NCI-H748 (cell line): Measurements from ENCODE around the gene SLC7A4.
A peak's percentile ranks its signal among the peaks of the same experiment; 100 is the strongest.
"Not testable (repeated sequence)": the region's sequence is repeated elsewhere in the genome, so short reads cannot be mapped to it uniquely, and the experiment has no call there.

Source experiments
- DNase-seq: peaks from one replicate; lab custom pipeline; 2025; ENCODE audit not compliant: unreplicated experiment; lab: John Stamatoyannopoulos, UW

SLC7A4 gene

GRCh38 chr22:21022955-21023614 lies 9.3 kb downstream of the SLC7A4 start:
- no peak for DNase-seq

GRCh38 chr22:21022507-21022906 lies 9.9 kb downstream of the SLC7A4 start:
- no peak for DNase-seq

GRCh38 chr22:21020802-21021429 lies 11.4 kb downstream of the SLC7A4 start:
- peak; percentile 32 for DNase-seq

DNA sequence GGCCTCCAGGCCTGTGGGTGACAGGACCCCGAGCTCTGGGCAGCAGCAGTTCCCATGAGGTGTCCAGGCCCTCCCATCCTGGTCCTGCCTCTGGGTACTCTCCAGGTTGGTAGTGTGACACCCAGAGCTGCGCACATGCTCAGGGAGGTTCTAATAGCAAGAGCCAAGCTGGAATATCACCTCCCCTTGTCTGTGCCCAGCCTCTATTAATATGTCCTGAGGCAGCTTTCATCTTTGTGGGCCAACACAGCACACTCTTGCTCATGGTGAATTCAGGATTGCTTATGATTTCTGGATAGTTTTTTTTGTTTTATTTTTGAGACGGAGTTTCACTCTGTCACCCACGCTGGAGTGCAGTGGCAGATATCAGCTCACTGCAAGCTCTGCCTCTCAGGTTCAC lies 14.0 kb downstream of the SLC7A4 start:
- no peak for DNase-seq

DNA sequence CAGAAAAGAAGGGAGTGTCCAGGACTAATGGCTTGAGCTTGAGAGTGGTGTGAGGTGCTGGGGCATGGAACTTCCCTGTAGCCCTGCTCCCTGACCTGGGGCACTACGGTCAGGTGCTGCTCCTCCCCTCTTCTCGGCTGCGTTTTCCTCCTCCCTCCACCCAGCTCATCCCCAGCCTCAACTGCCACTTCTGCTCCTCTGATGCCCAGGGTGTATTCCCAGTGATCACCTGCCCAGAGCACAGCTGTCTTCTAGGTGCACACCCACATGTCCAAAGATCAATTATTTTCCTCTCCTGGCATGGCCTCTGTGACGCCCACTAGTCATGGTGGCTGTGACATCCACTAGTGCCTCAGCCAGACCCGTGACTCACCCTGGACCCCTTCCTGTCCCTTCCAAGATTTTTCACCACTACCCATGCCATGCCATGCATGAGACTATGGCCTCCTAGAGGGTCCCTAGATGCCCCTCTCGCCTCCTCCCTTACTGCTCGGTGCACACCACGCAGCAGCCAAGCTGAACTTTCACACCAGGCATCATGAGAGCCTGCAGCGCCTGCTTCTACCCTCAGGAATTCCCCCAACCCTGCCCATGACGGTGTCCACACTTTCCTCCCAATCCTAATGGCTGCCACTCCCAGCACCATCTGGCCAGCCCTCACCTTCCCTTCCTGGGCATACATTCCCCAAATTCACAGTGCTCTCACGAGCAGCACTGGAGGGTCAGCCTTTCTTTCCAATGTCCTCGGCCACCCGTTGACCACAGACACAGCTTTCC lies 15.5 kb downstream of the SLC7A4 start:
- no peak for DNase-seq

DNA sequence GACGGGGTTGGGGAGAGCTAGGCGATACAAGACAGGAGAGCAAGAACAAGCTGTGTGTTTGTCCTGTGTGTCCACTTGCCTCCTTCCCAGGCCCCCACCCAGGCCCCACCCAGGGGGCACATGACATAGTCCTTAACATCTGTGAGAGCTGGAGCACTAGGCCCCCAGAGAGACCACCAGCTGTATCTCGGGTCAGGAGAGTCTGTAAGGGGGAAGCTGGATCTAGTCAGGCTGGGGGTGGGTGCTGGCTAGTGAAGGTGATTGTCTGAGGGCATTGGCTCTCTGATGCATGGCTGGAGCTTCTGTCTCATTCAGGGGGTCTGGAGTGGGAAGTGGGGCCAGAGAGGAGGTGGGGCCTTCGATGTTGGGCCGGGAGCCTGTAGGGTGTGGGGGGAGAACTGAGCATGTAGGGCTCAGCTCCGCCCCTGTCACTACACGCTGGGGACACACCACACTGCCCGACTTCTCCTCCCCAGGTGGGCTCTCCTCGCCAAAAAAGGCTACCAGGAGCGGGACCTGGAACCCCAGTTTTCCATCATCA lies 16.8 kb downstream of the SLC7A4 start:
- DNase-seq = no peak

- DNase-seq = peak; percentile 79
Observed at GRCh38 chr22:21014726-21015465, 17.5 kb downstream of the SLC7A4 start, which contains the start of gene P2RX6. Gene P2RX6, plus strand, starts transcription at chr22:21015165. Its CDS starts 10 bp downstream, at chr22:21015175.

GRCh38 chr22:21014202-21014725 lies 18.1 kb downstream of the SLC7A4 start:
- DNase-seq = peak; percentile 97

DNA sequence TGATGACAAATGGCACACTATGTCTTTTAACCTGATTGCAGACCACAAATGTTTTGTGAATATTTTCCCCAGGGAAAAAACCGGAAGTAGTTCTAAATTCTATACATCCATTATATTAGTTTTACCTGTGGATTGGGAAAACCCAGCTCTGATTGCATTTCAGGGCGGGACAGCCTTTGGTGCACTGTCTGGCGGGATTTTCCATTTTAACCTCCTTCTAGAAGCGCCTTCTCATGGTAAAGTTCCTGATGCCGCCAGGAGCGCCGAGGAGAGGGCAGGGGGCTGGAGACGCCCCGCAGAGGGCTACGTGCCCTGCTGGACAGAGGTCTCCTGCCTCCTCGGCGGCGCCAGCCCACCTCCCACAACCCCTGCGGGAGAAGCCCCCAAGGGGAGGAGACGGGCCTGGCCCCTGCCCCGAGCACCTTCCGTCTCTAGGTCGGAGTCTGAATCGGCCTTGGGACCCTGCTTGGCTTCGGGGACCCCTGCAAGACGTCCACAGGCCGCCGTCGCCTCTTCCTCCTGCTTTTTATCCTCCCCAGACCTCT lies 18.6 kb downstream of the SLC7A4 start:
- peak; percentile 43 for DNase-seq

GRCh38 chr22:21012446-21013407 lies 19.6 kb downstream of the SLC7A4 start:
- DNase-seq = no peak

DNA sequence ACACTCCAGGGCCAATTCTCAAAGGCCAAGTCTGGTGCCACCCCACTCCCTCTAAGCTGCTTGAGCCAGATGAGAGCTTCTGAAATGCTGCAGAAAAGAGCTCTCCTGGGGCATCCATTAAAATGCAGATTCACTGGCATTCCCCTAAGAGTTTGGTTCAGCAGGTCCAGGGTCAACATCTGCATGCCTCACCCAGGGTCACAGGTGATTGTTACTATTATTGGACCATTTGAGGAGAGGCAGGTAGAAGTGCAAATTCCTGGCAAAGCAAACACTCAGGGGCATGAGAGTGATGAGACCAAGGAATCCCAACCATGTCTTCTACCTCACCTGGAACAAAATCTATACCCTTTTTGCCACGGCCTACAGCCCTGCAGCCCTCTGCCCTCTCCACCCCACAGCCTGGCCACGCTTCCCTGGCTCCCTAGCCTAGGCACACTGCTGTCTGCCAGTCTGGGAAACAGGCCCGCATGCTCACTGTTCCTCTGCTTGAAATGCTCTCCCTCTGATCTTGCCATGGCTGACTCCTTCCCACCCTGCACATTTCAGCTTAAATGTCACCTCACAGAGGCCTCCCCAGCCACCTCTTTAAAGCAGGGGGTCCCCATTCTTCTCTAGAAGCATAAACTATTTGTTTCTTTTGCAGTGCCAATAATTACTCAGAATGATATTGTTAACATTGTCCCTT lies 21.8 kb downstream of the SLC7A4 start:
- DNase-seq = no peak

- DNase-seq = no peak
Observed at GRCh38 chr22:21009638-21010425, 22.5 kb downstream of the SLC7A4 start.

DNA sequence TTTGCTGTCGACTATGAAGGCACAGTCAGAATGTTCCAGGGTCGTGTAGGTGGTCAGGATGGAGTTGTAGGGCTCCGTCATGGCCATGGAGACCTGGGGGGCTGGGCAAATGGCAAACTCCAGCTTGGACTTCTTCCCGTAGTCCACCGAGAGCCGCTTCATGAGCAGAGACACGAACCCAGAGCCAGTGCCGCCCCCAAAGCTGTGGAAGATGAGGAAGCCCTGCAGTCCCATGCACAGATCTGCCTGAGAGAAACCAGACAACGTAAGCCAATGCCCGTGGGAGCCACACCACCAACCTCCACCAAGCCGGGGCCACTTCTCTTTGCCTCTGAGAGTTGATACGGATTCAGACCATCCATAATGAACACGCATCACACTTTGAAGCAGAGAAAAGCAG lies 23.2 kb downstream of the SLC7A4 start:
- not testable (repeated sequence) for DNase-seq

DNA sequence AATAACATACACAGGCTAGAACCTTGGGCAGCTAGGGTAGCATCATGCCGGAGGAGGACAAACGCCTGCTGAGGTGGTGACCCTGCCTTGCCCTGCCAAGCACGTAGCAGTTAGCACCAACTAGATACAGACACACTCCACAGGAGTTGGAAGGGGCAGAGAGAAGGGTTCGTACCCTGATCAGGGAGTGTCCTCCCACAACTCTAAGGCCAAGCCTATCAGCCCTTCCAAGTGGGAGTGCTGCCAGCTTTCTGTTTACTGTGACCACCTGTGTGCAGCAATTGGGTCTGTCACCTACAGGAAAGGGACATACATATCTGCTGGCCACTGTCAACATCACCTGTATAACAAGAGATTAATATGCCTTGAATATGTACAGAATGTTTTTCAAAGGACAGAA lies 28.6 kb downstream of the SLC7A4 start:
- peak; percentile 61 for DNase-seq

DNA sequence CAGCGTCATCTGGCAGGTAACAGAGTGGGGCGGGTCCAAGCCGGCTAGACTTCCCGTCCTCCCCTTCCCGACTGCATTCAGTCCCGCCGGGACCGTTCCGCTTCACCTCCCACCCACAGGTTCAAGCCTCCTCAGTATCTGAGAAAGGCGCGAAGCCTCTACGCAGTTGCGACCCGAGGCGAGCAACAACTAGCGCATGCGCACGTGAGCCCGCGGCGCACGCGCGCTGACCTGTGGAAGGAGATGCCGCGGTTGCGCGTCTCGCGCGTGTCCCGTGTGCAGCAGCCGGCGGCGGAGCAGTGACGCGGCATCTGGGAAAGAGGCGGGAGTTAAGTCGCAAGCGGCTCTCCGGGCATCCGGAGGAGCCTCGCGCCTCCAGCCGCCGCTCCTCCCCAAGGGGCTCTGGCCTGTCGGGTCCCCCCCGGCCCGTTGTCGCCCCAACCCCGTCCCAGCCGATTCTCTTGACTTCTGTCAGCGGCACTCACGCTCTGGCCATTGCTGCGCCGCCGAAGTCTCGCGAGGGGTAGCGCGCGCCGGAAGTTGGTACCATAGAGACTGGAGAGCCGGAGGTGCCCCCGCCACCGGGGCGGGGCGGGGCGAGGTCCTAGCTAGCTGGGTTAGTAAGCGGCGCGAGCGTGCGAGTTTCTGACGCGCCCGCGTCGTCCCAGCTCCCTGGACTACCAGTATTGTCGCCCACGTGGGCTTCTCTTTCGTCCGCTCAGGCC lies 30.6 kb downstream of the SLC7A4 start, which contains the start of gene THAP7:
TSS of gene THAP7 (minus strand) at position 518 of the 725 bp plus-strand sequence. CDS start at position 311, 207 bp downstream.
- peak; percentile 94 for DNase-seq

DNA sequence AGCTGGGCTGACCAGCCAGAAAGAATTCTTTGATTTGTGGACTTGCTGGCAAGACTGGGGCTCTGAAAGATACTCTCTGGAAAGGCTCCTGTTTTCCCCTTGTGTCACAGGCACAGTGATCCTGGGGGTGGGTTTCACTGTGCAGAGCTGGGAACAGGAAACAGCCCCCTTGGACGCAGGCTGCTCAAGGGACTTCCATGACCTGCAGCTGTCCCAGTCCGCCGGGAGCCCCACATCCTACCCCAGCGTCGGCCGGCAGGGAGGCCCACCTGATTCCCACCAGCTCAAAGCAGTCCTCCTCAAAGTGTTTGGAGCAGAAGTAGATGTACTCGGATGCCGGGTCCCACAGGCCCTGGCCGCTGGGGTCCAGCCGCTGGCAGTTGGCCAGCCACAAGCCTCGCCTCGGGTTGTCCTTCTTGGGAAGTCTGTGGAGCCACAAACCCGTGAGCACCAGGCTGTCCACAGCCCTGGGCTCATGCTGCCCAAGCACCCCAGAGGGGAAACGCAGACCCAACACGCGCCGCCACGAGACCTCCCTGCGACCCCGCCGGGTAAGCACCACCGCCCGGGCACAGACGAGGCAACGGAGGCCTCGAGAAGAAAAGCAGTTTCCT lies 31.3 kb downstream of the SLC7A4 start:
- DNase-seq = no peak
